Epithelial cell of proximal tubule (primary cell): ENCODE measurements around the gene ZNRF3. TPM values are rescaled to one million over a fixed set of nuclear protein-coding genes. Genes with fewer than 3 reads are reported as not detected.
"Not testable (repeated sequence)": the region's sequence is repeated elsewhere in the genome, so short reads cannot be mapped to it uniquely, and the experiment has no call there.

Experiments
- DNase-seq: peaks from one replicate; pipeline ENCODE4 v3.0.0-alpha.2; 2011; ENCODE audit warnings: low read depth
- H3K4me3 ChIP-seq: 2 replicates; pipeline ENCODE4 v1.5.1; 2011; ENCODE audit warnings: low read depth, mild to moderate bottlenecking, low read length
- total RNA-seq: library from RNA; depleted of rRNA; stranded (reverse); fragments of >200 nt; gene quantifications from 2 replicates; pipeline ENCODE4 v1.2.3, GENCODE V29; 2015
- TF ChIP-seq, protein P1 (sequence below): conservative IDR thresholded peaks from 2 replicates; pipeline ENCODE4 v1.5.1; 2012; ENCODE audit warnings: low read depth, mild to moderate bottlenecking, low read length

ZNRF3 gene
- total RNA-seq, 1 donor from 2014 or later, result 15.6 TPM

DNA sequence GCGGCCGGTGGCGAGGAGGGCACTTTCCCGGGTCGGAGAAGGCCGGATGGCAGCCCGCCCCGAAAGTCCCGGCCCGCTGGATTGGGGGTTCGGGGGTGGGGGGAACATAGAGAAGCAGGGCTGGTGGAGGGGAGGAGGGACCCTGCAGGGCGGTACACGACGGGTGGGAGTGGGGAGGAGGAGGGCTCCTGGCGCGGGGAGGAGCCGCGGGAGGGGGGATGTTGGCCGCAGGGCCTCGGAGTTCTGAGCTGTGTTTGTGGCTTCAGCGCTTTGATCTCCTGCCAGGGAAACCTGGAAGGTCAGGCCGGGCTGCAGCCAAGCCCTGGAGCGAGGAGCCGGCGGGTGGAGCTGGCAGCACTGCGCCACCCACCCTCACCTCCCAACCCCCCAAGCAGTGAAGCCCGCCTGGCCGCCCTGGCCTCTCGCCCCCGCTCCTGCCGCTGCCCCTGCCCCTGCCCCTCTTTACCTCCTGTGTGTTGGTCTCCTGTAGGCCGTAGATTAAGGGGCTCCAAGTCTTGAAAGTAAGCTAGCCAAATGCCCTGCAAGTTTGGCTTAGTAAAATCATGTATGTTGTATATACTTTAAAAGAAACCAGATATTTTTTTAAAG, 147.3 kb downstream of the ZNRF3 start:
- TF ChIP-seq, protein P1, sequence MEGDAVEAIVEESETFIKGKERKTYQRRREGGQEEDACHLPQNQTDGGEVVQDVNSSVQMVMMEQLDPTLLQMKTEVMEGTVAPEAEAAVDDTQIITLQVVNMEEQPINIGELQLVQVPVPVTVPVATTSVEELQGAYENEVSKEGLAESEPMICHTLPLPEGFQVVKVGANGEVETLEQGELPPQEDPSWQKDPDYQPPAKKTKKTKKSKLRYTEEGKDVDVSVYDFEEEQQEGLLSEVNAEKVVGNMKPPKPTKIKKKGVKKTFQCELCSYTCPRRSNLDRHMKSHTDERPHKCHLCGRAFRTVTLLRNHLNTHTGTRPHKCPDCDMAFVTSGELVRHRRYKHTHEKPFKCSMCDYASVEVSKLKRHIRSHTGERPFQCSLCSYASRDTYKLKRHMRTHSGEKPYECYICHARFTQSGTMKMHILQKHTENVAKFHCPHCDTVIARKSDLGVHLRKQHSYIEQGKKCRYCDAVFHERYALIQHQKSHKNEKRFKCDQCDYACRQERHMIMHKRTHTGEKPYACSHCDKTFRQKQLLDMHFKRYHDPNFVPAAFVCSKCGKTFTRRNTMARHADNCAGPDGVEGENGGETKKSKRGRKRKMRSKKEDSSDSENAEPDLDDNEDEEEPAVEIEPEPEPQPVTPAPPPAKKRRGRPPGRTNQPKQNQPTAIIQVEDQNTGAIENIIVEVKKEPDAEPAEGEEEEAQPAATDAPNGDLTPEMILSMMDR, result no peak
- H3K4me3 ChIP-seq, result peak overlapping the region; percentile 43
- peak; percentile 49 for DNase-seq

DNA sequence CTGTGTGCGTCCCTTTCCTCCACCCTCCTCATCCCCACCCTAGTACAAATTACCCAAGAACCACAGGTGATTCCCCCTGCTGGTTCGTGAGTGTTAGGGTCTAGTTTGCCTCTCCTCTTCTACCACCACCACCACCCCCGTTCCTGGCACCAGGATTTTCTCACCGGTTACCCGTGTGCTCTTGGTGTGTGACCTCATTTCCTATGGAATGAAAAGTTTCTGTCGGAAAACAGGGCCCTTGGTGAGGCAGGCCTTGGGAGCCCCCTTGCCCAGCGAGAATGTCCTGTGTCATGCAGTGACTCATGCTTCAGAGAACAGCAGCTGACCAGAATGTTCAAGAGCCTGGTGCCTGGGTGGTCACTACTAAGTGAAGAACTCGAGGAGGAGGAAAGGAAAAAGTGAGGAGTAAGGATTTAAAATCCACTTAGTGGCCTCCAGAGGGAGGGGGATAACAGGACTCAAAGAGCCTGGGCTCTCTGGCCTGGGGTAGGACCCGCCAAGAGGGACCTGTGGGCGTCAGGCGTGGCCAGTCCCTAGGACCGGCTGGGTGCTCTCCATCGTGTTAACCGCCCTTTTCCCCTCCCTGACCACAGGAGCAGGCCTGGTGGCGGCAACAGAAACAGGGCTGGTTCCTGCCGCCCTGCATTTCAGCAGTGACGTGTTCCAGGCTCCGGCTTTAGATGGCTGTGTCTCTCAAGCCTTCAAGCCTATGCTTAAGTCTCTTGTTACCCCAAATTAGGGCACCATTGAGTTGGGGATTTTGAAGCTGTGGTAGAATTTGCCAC, 148.0 kb downstream of the ZNRF3 start:
- TF ChIP-seq, protein P1, result peak; percentile 46
- H3K4me3 ChIP-seq, result peak overlapping the region; percentile 43
- DNase-seq, result peak; percentile 97

DNA sequence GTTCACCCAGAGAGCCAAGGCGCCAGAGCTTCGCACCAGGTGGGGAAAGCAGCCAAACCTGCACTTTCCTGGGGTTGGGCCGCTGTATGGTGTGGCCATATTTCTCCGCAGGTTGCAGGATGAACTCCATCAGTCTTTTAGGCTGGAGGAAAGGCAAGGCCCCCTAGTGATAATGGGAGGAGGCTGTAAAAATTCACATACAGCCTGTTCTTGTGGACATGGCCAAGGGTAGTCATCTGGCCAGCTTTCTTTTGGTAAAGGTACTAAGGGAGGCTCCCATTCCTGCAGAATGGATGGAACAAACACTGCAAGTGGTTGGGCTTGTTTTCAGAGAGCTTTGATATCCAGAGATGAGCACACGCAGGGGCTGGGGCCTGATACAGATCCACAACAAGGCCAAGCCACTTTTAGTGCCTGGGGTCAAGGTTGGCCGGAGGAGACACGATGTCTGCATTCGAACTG, 148.7 kb downstream of the ZNRF3 start:
- peak overlapping the region; percentile 39 for H3K4me3 ChIP-seq

DNA sequence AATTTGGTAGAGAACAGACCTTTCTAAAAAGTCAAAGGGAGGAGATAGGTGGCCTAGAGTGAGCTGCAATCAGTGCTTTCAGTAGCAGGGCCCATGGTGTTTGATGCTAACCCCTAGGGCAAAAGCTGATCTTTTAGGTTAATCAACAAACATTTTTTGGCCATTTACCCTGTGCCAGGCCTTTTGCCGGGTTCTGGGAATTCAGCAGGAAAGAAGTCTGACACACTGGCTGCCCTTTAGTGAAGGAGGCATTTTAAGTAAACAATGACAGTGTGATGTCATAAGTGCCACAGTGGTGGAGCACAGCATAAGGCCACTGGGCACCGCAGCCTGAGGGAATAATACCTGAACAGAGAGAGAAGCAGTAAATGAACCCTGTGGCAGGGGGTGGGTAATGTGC, 149.2 kb downstream of the ZNRF3 start:
- no peak overlapping the region for H3K4me3 ChIP-seq
- peak; percentile 66 for DNase-seq
- TF ChIP-seq, protein P1, result no peak

More for the DNA sequence above, 148.7 kb downstream of the ZNRF3 start:
- TF ChIP-seq, protein P1, result peak; percentile 9
- DNase-seq, result no peak

DNA sequence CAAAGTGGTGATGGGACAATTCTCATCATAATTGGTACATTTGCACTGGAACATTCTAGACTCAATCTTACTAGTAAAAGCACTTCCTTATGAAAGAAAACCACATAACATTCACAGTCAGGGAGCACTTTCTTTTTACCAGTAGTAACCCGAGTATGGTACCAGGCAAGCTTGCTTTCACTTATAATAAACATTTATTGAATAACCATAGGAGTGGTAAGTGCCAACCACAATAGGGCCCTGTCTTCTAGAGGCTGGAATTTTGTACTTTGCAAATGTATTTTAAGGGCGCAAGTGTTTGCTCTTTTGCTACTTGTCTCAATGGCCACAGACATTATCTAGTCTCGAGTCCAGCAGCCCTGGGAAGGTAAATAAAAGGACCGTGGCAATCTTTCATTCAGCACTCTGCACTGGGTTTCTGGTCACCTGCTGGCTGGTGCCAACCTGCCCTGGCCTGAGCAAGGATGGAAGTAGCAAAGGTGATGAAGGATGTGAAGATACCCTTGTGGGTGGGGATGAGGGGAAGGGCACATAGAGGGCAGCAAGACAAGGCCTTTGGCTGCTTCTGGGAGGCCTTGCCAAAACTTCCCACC, 154.1 kb downstream of the ZNRF3 start:
- TF ChIP-seq, protein P1, result no peak
- no peak overlapping the region for H3K4me3 ChIP-seq
- no peak for DNase-seq

DNA sequence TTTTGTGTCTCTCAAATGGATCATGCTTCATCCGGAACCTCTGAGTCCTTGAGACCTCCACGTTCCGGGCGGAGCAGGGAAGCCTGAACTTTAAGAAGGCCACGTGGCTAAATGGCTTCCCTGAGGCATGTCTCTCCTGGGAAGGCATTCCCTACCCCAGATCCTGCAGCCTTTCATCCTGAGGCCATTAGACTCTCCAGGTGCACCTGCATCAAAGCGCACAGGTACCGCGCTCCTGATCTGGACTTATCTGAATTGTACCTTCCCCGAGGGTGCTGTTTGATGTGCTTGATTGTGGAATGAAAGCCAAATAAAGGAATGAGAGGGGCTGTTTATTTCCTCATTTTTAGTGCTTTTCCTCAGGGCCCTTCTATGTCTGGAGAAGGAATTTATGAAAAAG, 155.8 kb downstream of the ZNRF3 start:
- DNase-seq, result no peak
- TF ChIP-seq, protein P1, result no peak
- H3K4me3 ChIP-seq, result no peak overlapping the region

DNA sequence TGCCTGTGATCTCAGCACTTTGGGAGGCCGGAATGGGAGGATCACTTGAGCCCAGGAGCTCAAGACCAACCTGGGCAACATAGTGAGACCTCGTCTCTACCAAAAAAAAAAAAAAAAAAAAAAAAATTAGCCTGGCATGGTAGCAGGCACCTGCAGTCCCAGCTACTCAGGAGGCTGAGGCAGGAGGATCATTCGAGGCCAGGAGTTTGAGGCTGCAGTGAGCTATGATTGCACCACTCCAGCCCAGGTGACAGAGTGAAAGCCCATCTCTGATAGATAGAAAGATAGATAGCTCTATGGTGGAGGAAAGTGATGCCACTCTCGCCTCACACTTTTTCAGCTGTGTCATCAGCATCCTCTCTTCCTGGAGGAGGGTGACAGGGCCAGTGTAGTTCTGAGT, 156.3 kb downstream of the ZNRF3 start:
- not testable (repeated sequence) for DNase-seq, H3K4me3 ChIP-seq
